GM23248 (cell line): Measurements from ENCODE around the gene PRKRIP1. TPM values are rescaled to one million over a fixed set of nuclear protein-coding genes. Genes with fewer than 3 reads are reported as not detected.
A peak's percentile ranks its signal among the peaks of the same experiment; 100 is the strongest.

Source experiments
- DNase-seq: peaks from one replicate; pipeline ENCODE4 v3.0.0-alpha.2; 2015
- H2AFZ ChIP-seq: fragments of 200-600 bp; sonication (generic); 2 replicates; pipeline ENCODE4 v1.6.1; 2016; ENCODE audit warnings: antibody characterized with exemption
- H3F3A ChIP-seq: fragments of 200-600 bp; sonication (generic); 2 replicates; pipeline ENCODE4 v1.6.1; 2016; ENCODE audit warnings: mild to moderate bottlenecking, antibody characterized with exemption, mixed run types; ENCODE audit not compliant: insufficient read depth
- H3K27ac ChIP-seq: fragments of 200-600 bp; sonication (generic); 2 replicates; pipeline ENCODE4 v1.5.1; 2016; ENCODE audit warnings: mild to moderate bottlenecking
- H3K27me3 ChIP-seq: fragments of 200-600 bp; sonication (generic); replicated peaks from 2 replicates; pipeline ENCODE4 v1.6.1; 2016; ENCODE audit warnings: mild to moderate bottlenecking; ENCODE audit not compliant: insufficient read depth
- H3K36me3 ChIP-seq: fragments of 200-600 bp; sonication (generic); 2 replicates; pipeline ENCODE4 v1.6.1; 2016; ENCODE audit warnings: low read depth, mild to moderate bottlenecking
- H3K4me1 ChIP-seq: fragments of 200-600 bp; sonication (generic); 2 replicates; pipeline ENCODE4 v1.6.1; 2016; ENCODE audit warnings: mild to moderate bottlenecking; ENCODE audit not compliant: insufficient read depth
- H3K4me2 ChIP-seq: fragments of 200-600 bp; sonication (generic); one replicate; pipeline ENCODE4 v1.6.1; 2016; ENCODE audit warnings: mild to moderate bottlenecking; ENCODE audit not compliant: unreplicated experiment
- H3K4me3 ChIP-seq: fragments of 200-600 bp; sonication (generic); 2 replicates; pipeline ENCODE4 v1.5.1; 2016; ENCODE audit warnings: mild to moderate bottlenecking
- H3K79me2 ChIP-seq: fragments of 200-600 bp; sonication (generic); 2 replicates; pipeline ENCODE4 v1.6.1; 2016; ENCODE audit warnings: mild to moderate bottlenecking; ENCODE audit not compliant: insufficient read depth
- H3K9ac ChIP-seq: fragments of 200-600 bp; sonication (generic); 2 replicates; pipeline ENCODE4 v1.6.1; 2016; ENCODE audit warnings: mild to moderate bottlenecking
- H3K9me2 ChIP-seq: fragments of 200-600 bp; sonication (generic); 2 replicates; pipeline ENCODE4 v1.6.1; 2016; ENCODE audit warnings: mixed run types, mild to moderate bottlenecking, moderate library complexity; ENCODE audit not compliant: insufficient read depth
- H3K9me3 ChIP-seq: fragments of 200-600 bp; sonication (generic); one replicate; pipeline ENCODE4 v1.6.1; 2017; ENCODE audit warnings: low read depth
- H4K20me1 ChIP-seq: fragments of 200-600 bp; sonication (generic); 2 replicates; pipeline ENCODE4 v1.6.0; 2016; ENCODE audit not compliant: insufficient read depth
- EZH2 ChIP-seq: fragments of 200-600 bp; sonication (generic); IDR thresholded peaks from 2 replicates; pipeline ENCODE4 v1.6.1; 2018; ENCODE audit warnings: antibody characterized with exemption, mild to moderate bottlenecking; ENCODE audit not compliant: insufficient read depth, poor library complexity, severe bottlenecking
- EZH2phosphoT487 ChIP-seq: fragments of 200-600 bp; sonication (generic); IDR thresholded peaks from 2 replicates; pipeline ENCODE4 v1.6.1; 2018; ENCODE audit warnings: antibody characterized with exemption, moderate library complexity, mild to moderate bottlenecking, low read depth; ENCODE audit not compliant: insufficient read depth
- WGBS, 2 experiments: methylation state at CpG; one replicate each; pipeline ENCODE4 v1.1.6; 2015 to 2017; ENCODE audit warnings: low lambda C conversion rate in 2 of 2, low coverage in 1 of 2; ENCODE audit errors: missing lambda C conversion rate in 2 of 2; 5-methylcytosine and 5-hydroxymethylcytosine counted together
- in situ Hi-C: fragments of 300-500 bp; cut with MboI; formaldehyde crosslinking; loops from 2 replicates; pipeline ENCODE4 v1.15.0; 2020
- polyA plus RNA-seq: library from polyadenylated mRNA; unstranded; fragments of >200 nt; fragmentation: Nextera tagmentation; extraction: Ambion mirVana; gene quantifications from 2 replicates; pipeline ENCODE4 v1.2.1, GENCODE V29; 2016
- total RNA-seq: library from RNA; depleted of rRNA; stranded (reverse); fragments of >200 nt; shearing (Covaris generic); gene quantifications from 2 replicates; pipeline ENCODE4 v1.2.3, GENCODE V29; 2014

Gene PRKRIP1
- total and polyA plus RNA-seq, 2 experiments from 2014 or later, result 17.3 to 19.1 TPM

- H3K36me3 ChIP-seq, result no peaks in the 10 kb centered on the region
- H2AFZ ChIP-seq, result peak overlapping the region; percentile 100
- H3K27me3 ChIP-seq, result no peaks in the 10 kb centered on the region
- H3K79me2 ChIP-seq, result peaks cover 40% of the 10 kb centered on the region
- DNase-seq, result peak; percentile 64
- peak overlapping the region; percentile 90 for H3K4me2 ChIP-seq
- H3K27ac ChIP-seq, result peak overlapping the region; percentile 19; the same call in 1 of the 2 replicates
- TF ChIP-seq EZH2phosphoT487 (no peak), EZH2 (no peak)
- no peaks in the 10 kb centered on the region for H3F3A ChIP-seq
- peak overlapping the region; percentile 95 for H3K9ac ChIP-seq
- no peaks in the 10 kb centered on the region for H4K20me1 ChIP-seq
- no peaks in the 10 kb centered on the region for H3K9me2 ChIP-seq
- peak overlapping the region; percentile 99 for H3K4me3 ChIP-seq
- WGBS, 2 experiments, result 12 to 14% methylated on average over 22 to 24 of the region's 24 CpGs
- in situ Hi-C loops, result no loop called here
- no peaks in the 10 kb centered on the region for H3K9me3 ChIP-seq
- peaks cover 7% of the 10 kb centered on the region; the same call in 1 of the 2 replicates for H3K4me1 ChIP-seq
These were observed 67.8 kb downstream of the PRKRIP1 start for GRCh38 chr7:102463841-102464576.

GRCh38 chr7:102464577-102465280, 68.6 kb downstream of the PRKRIP1 start, which contains the start of the genes ALKBH4 and LRWD1:
Gene ALKBH4, minus strand, starts transcription at chr7:102464863. Its CDS starts 27 bp downstream, at chr7:102464836.
Gene LRWD1, plus strand, starts transcription at chr7:102464984. Its CDS starts 97 bp downstream, at chr7:102465081.
- Histone ChIP-seq H3K27me3 (no peaks in the 10 kb centered on the region), H3K9me3 (no peaks in the 10 kb centered on the region), H3K9ac (peak within 1 kb of the TSS; percentile 95), H3K79me2 (peaks cover 40% of the 10 kb centered on the region), H2AFZ (peak within 1 kb of the TSS; percentile 100), H3K27ac (peak within 1 kb of the TSS; percentile 19), H3K36me3 (no peaks in the 10 kb centered on the region), H3K9me2 (no peaks in the 10 kb centered on the region), H4K20me1 (no peaks in the 10 kb centered on the region), H3K4me3 (peak within 1 kb of the TSS; percentile 99), H3F3A (no peaks in the 10 kb centered on the region), H3K4me1 (peaks cover 7% of the 10 kb centered on the region; the same call in 1 of the 2 replicates), H3K4me2 (peak within 1 kb of the TSS; percentile 90)
- peak; percentile 98 for DNase-seq
- WGBS, 2 experiments, result 1 to 2% methylated on average over 58 to 61 of the region's 81 CpGs
- in situ Hi-C loops, result no loop called here
- TF ChIP-seq EZH2phosphoT487 (no peak), EZH2 (no peak)

- Histone ChIP-seq H3K9me3 (no peaks in the 10 kb centered on the region), H3K4me2 (peak overlapping the region; percentile 90), H3F3A (no peaks in the 10 kb centered on the region), H3K36me3 (no peaks in the 10 kb centered on the region), H2AFZ (no peak overlapping the region), H3K79me2 (peaks cover 40% of the 10 kb centered on the region), H3K4me1 (peaks cover 7% of the 10 kb centered on the region; the same call in 1 of the 2 replicates), H3K27me3 (no peaks in the 10 kb centered on the region), H3K9ac (peak overlapping the region; percentile 95; the same call in 1 of the 2 replicates), H4K20me1 (no peaks in the 10 kb centered on the region), H3K9me2 (no peaks in the 10 kb centered on the region), H3K27ac (no peak overlapping the region), H3K4me3 (peak overlapping the region; percentile 99)
- WGBS, 2 experiments, result 96 to 99% methylated on average over 7 of the region's 7 CpGs
- no peak for DNase-seq
- in situ Hi-C loops, result no loop called here
- TF ChIP-seq EZH2phosphoT487, result no peak
- TF ChIP-seq EZH2, result no peak
These were observed 69.9 kb downstream of the PRKRIP1 start for GRCh38 chr7:102466097-102466496.
